CD1c-positive myeloid dendritic cell (primary cell): Measurements from ENCODE around the gene TENM3.

Source experiments
- DNase-seq: peaks from one replicate; pipeline ENCODE4 v3.0.0-alpha.2; 2016; ENCODE audit errors: extremely low spot score

The TENM3 gene

DNA sequence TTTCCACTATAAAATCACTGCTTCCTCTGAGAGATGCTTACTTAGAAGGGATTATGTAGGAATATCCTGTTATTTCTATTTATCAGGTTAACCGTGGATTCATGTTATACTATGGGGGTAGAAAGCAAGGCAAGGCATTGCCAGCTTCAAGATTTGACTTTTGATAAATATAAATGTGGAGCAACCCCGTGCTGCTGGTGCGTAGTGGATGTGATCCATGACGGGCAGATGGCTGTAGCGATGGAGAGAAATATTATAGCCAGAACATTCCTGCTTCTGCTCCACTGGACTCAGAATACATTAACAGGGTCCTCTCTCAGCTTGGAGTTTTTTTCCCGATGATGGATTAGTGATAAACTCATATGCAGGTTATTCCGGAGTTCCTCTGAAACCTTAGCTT is 157.6 kb downstream of the TENM3 start:
- DNase-seq, result no peak

DNA sequence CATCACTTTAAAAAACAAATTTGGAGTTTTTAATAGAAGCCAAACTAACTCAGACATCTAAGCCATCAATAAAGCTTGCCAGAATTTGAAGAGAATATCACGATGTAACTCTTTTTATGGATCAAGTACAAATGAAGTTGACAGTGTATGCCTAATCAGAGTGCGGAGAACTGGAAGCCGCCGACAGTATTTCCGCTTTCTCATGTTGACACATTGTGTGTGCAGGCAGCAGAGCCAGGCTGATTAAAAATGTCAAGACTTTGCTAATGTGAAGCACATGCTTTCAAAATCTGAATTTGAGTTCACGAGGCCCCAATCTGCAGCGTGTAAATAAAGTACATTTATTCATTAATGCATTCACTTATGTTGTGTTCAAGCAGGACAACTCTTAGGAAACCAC is 161.2 kb downstream of the TENM3 start:
- DNase-seq, result no peak

DNA sequence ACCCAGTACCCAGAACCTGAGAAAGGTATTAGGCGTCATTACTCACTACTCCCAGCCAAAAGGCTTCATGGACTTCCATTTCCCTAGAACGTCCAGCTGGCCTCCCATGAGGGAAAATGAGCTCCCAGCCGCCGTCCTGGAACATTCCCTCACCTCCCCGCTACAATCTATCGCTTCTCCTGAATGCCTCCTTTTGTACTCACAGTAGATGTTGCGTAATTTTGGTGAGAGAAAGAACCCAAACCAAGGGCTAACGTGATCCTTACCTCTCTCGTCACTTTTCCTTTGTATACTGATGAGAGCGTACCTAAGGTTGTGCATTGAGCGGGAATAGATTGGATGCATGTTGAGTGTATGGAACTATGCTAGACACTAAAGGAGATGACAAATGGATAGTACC is 161.9 kb downstream of the TENM3 start:
- no peak for DNase-seq

GRCh38 chr4:182409271-182409670 is 166.1 kb downstream of the TENM3 start:
- no peak for DNase-seq

- no peak for DNase-seq
Observed at GRCh38 chr4:182411391-182411790, 168.2 kb downstream of the TENM3 start.

GRCh38 chr4:182413550-182413949 is 170.3 kb downstream of the TENM3 start:
- DNase-seq, result no peak

GRCh38 chr4:182415116-182415515 is 171.9 kb downstream of the TENM3 start:
- DNase-seq, result no peak

DNA sequence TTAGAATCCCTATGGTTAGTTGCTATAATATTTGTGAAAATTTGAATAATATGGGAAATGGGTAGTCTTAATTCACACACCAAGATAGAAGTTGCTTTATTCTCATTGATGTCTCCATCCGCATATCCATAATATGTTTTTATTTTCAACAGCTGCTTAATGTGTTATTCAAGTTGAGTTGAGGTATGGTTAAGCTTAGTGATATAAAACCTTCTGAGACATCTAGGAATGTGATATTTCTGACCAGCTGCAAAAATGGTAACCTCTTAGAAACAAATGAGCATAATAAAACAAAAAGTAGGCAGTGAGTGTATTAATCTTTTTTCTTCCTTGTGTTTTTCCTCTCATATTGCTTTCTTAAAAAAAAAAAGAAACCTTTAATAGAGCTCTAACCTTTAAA is 172.9 kb downstream of the TENM3 start:
- no peak for DNase-seq

DNA sequence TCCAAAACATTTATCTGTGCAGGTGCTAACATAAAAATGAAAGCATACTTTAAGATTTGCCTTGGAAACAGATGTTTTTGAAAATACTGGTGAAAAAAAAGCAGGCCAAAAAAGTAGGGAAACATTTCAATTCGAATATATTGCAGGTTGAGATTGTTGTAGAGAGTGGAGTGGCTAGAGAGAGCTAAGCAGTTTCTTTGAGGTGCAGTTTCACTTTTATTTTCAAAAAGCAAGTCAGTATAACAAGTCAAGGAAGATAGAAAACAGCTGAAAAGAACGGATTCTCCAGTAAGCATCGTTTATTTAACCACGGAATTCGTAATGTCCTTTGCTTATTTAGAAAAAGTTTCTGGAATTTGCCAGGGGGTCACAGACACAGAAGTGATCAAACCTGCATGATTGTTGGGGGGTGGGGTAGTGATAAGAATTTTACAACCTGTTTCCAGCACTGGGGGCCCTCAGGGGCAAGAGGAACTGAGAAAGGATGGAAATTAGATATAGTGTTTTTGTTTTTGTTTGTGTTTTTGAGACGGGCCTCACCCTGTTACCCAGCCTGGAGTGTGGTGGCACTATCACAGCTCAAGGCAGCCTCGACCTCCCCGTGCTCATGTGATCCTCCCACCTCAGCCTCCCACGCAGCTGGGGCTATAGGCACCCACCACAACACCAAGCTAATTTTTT is 175.0 kb downstream of the TENM3 start:
- DNase-seq, result no peak

DNA sequence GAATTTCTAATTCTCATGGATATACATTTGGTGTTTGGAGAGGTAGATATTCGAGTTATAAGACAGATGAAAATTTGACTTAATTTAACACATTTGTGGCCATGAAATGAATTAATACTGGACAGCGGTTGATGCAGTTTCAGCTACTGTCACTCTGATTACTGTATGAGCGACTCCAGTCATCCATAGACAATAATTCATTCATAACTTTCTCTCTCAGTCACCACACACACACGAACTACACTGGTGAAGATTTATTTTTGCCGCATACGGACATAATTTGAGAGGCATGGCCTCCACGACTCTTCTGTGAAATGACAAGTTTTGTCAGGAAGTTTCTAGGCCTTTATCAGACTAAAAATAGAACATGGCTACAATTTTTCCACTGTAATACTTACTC is 177.0 kb downstream of the TENM3 start:
- no peak for DNase-seq

GRCh38 chr4:182421753-182422152 is 178.6 kb downstream of the TENM3 start:
- DNase-seq, result no peak

DNA sequence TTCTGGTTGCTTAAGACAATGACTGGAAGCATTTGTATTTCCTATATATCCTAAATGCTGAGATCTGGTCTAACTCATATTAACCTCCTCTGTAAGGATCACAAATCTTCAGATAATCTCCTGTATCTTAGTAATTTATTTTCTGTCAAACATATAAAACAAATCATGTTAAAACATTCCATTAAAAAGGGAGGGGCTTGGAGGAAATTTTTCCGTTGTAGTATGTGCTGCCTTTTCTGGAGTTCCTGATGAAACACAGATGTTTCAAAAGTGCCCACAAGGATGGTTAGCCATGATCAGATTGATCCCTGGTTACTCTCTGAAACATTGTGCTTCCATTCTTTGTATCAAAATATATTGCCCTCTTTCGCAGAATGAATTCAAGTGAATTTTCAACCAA is 182.1 kb downstream of the TENM3 start:
- no peak for DNase-seq

DNA sequence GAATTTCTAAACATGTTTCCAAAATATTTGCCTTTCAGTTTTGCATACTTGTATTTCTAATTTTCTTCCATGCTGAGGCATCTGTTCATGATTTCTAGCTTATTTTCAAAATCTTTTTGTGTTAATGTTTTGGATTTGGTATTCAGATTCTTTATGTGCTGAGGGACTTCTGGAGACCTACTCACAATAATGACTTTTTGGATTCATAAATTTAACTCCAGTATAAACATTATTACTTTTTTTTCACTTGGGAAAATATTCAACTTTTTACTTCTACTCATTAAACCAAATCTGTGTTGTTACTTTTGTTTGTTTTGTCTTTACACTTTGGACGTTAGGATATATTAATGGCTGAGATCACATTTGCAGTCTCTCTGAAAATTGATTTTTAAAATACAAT is 183.7 kb downstream of the TENM3 start:
- DNase-seq, result no peak

DNA sequence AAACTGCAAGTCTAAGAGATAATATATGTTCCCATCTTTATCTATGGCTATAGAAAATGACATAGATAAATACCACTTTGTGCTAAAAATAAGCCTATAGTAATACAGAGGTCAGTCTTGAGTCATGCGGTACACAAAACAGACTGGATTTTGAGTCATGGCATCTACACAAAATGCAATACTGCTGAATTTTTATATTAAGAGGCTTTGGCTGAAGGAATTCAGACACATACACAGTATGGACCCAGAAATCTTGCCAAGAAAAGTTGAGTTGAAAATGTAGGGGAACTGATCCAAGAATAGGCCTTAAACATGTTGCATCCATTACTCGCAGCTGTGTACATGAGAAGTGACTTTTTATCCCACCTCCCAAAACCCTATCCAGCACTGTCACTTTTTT is 184.4 kb downstream of the TENM3 start:
- DNase-seq, result no peak

DNA sequence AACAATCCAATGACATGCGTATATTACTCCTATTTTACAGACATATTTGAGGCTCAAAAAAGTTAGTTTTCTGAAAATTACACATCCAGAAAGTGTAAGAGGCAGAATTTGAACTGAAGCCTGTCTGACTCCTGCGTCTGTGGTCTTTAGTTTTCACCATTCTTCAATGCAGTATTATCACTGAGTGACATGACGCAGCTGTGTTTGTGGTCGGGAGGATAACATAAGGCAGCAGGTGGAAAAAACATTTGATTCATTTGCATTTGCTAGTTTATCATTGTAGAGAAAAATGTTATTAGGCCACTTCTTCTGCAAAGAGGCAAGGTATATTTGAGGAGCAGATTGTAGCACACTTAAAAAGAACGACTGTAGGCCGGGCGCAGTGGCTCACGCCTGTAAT is 186.7 kb downstream of the TENM3 start:
- no peak for DNase-seq

- no peak for DNase-seq
Observed at GRCh38 chr4:182432819-182433218, 189.6 kb downstream of the TENM3 start.

DNA sequence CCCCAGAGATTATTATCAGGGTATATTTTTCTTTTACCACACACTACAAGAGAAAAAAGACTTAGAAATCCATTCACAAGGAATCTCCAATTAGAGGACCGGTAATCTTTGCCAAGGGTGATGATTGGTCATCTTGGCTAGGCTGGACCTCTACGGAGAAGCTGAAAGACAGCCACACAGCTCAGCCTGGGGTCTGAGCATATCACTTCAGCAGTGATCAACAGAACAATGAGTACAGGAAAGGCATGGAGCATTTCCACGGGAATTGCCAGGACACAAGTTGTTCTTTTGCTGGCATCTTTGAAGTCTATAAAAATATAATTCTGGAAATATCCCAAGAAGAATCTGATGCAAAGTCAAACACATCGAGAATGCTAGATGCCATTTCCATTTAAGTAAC is 191.5 kb downstream of the TENM3 start:
- DNase-seq, result no peak

DNA sequence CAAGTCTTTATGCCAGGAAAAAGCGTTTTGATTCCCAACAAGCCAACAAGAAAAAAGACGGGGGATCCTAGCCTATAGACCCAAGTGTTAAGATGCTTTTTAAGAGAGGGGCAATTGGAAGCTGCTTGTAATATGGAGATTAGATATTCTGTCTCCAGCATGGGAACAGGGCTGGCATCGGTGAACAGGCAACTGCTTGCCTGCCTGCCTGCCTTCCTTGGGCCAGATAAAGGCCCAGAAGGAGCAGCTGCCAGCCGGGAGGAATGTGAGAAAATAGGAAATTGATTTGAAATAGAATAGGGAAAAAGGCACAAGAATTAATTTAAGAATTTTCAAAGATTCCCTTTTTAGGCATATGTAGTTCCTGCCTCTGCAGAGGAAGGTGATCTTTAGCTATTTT is 192.2 kb downstream of the TENM3 start:
- DNase-seq, result no peak

- DNase-seq, result no peak
Observed at GRCh38 chr4:182443070-182443469, 199.9 kb downstream of the TENM3 start.

- DNase-seq, result no peak
Observed at GRCh38 chr4:182447767-182448280, 204.6 kb downstream of the TENM3 start.

- DNase-seq, result no peak
Observed at GRCh38 chr4:182448281-182449151, 205.3 kb downstream of the TENM3 start.

GRCh38 chr4:182449186-182449929 is 206.2 kb downstream of the TENM3 start:
- no peak for DNase-seq
